Neural progenitor cell (in vitro differentiated cells): ENCODE data around the gene CSRNP3.

Experiments
- EZH2 ChIP-seq: fragments of 200-600 bp; sonication (generic); IDR thresholded peaks from 2 replicates; pipeline ENCODE4 v1.6.1; 2017; ENCODE audit warnings: antibody characterized with exemption, mild to moderate bottlenecking, moderate library complexity
- TF ChIP-seq, protein P1 (sequence below): fragments of 200-600 bp; sonication (generic); IDR thresholded peaks from 2 replicates; pipeline ENCODE4 v1.5.1; 2017; ENCODE audit warnings: antibody characterized with exemption, mild to moderate bottlenecking

DNA sequence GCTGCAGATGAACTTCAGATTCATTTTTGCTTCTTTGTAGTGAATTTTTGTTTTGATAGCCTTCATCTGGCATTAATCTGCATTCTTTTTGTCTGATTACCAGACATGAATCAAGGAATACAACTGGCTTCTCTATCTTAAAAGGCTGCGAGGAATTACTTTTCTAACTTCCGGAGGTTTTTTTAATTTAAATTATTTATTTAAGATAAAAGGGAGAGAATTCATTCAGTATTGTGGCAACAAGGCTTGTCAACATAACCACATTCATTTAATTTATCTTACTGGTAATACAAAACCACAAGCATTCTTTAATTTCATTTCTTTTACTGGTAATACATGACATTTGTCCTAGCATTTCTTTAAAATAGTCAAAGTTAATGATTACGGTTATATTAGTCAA is 36.0 kb downstream of the CSRNP3 start:
- TF ChIP-seq, protein P1, sequence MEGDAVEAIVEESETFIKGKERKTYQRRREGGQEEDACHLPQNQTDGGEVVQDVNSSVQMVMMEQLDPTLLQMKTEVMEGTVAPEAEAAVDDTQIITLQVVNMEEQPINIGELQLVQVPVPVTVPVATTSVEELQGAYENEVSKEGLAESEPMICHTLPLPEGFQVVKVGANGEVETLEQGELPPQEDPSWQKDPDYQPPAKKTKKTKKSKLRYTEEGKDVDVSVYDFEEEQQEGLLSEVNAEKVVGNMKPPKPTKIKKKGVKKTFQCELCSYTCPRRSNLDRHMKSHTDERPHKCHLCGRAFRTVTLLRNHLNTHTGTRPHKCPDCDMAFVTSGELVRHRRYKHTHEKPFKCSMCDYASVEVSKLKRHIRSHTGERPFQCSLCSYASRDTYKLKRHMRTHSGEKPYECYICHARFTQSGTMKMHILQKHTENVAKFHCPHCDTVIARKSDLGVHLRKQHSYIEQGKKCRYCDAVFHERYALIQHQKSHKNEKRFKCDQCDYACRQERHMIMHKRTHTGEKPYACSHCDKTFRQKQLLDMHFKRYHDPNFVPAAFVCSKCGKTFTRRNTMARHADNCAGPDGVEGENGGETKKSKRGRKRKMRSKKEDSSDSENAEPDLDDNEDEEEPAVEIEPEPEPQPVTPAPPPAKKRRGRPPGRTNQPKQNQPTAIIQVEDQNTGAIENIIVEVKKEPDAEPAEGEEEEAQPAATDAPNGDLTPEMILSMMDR: no peak
- no peak for TF ChIP-seq EZH2
